Left lung (tissue), 10 donors: ENCODE results near the gene EFCAB14. TPM values are rescaled to one million over a fixed set of nuclear protein-coding genes. Genes with fewer than 3 reads are reported as not detected.

ENCODE experiments used
- ATAC-seq: fragments of 200-7000 bp; cut with Tn5 transposase; one replicate; pipeline ENCODE4 v1.9.1; 2020; ENCODE audit warnings: moderate library complexity
- DNase-seq, 4 donors: peaks; one replicate each; pipeline ENCODE4 v3.0.0-alpha.2; 2013 to 2020
- H3K27ac ChIP-seq, 2 donors: fragments of 200-600 bp; sonication (generic) in 1 of 2; one replicate each; pipeline versions ENCODE4 v1.5.0 to v1.8.0; 2020 to 2021
- H3K27me3 ChIP-seq, 2 donors: fragments of 200-600 bp; sonication (generic) in 1 of 2; one replicate each; pipeline versions ENCODE4 v1.5.0 to v1.8.0; 2020 to 2021
- H3K36me3 ChIP-seq, 2 donors: fragments of 200-600 bp; sonication (generic) in 1 of 2; one replicate each; pipeline versions ENCODE4 v1.5.0 to v1.8.0; 2020 to 2021
- H3K4me1 ChIP-seq, 2 donors: fragments of 200-600 bp; one replicate each; pipeline ENCODE4 v1.8.0; 2021
- H3K4me3 ChIP-seq, 2 donors: fragments of 200-600 bp; sonication (generic) in 1 of 2; one replicate each; pipeline versions ENCODE4 v1.5.0 to v1.8.0; 2020 to 2021; ENCODE audit warnings: mild to moderate bottlenecking in 1 of 2
- H3K9me3 ChIP-seq, 2 donors: fragments of 200-600 bp; sonication (generic) in 1 of 2; one replicate each; pipeline versions ENCODE4 v1.5.0 to v1.8.0; 2020 to 2021
- CTCF ChIP-seq, 2 donors: fragments of 200-600 bp; sonication (generic) in 1 of 2; IDR thresholded peaks; one replicate each; pipeline versions ENCODE4 v1.5.0 to v1.8.0; 2021; ENCODE audit warnings: antibody characterized with exemption in 2 of 2
- intact Hi-C, 2 donors: fragments of 100-400 bp; cut with DNase I; formaldehyde crosslinking; loops; one replicate each; pipeline versions ENCODE4 v1.11.2 to v1.14.2; 2022
- polyA plus RNA-seq, 6 donors: library from polyadenylated mRNA; unstranded; fragments of 120-200 nt; gene quantifications; one replicate each; pipeline ENCODE4 v1.2.1, GENCODE V29; 2013; ENCODE audit not compliant: insufficient read length in 6 of 6
- total RNA-seq, 2 donors: library from RNA; stranded (reverse); fragmentation: NEBNext Ultra II Directional; extraction: Animal tissue kit (Norgen Biotek cat#: 25700); gene quantifications; one replicate each; pipeline ENCODE4 v1.2.1, GENCODE V29; 2021
- donor health status: DM: no; HTN: yes; CAD: no.
- donor health status: DM: no; HTN: no; CAD: no.

Gene EFCAB14
- total and polyA plus RNA-seq, 8 donors, result 102 to 124 (median 114) TPM

- intact Hi-C loops, result loop anchor here in 1 of 2 donors (10.0 kb wide), 2 partner anchors 95 to 185 kb away; a partner anchor contains a TSS
- peak in 2 of 4 donors; percentile 17 to 39 for DNase-seq
- H3K27ac ChIP-seq, result peak overlapping the region; percentile 80 to 86
Measured at GRCh38 chr1:46719689-46720088, 775 bp upstream of the EFCAB14 start.

GRCh38 chr1:46718340-46718726, 581 bp downstream of the EFCAB14 start:
- no peak for TF ChIP-seq CTCF (IDR thresholded peaks at IDR 0.05)
- Histone ChIP-seq H3K36me3 (peaks cover 0 to 26% of the 10 kb centered on the region in 2 donors), H3K27me3 (no peaks in the 10 kb centered on the region), H3K9me3 (no peaks in the 10 kb centered on the region), H3K4me1 (peaks cover 17 to 47% of the 10 kb centered on the region in 2 donors), H3K27ac (peak overlapping the region; percentile 80 to 86), H3K4me3 (peak overlapping the region; percentile 86 to 99)
- DNase-seq (no peak), ATAC-seq (peak; percentile 5)
- intact Hi-C loops, result no loop called here

More at GRCh38 chr1:46719689-46720088, 775 bp upstream of the EFCAB14 start:
- Histone ChIP-seq H3K36me3 (peaks cover 0 to 13% of the 10 kb centered on the region in 2 donors), H3K9me3 (no peaks in the 10 kb centered on the region), H3K4me1 (peaks cover 17 to 49% of the 10 kb centered on the region in 2 donors), H3K27me3 (no peaks in the 10 kb centered on the region), H3K4me3 (peak overlapping the region; percentile 86 to 99)
- TF ChIP-seq CTCF (IDR thresholded peaks at IDR 0.05), result no peak
- peak; percentile 63 for ATAC-seq

- H3K27ac ChIP-seq, result no peak overlapping the region
- intact Hi-C loops, result no loop called here
- H3K9me3 ChIP-seq, result no peaks in the 10 kb centered on the region
- no peaks in the 10 kb centered on the region for H3K27me3 ChIP-seq
- no peak for TF ChIP-seq CTCF (IDR thresholded peaks at IDR 0.05)
- ATAC-seq (no peak), DNase-seq (no peak)
- peak overlapping the region; percentile 86 to 99 for H3K4me3 ChIP-seq
- H3K4me1 ChIP-seq, result peaks cover 17 to 47% of the 10 kb centered on the region in 2 donors
- H3K36me3 ChIP-seq, result peaks cover 0 to 33% of the 10 kb centered on the region in 2 donors
Measured at GRCh38 chr1:46717654-46718053, 1.3 kb downstream of the EFCAB14 start.

- peaks cover 0 to 51% of the 10 kb centered on the region in 2 donors for H3K36me3 ChIP-seq
- H3K4me1 ChIP-seq, result peaks cover 17 to 45% of the 10 kb centered on the region in 2 donors
- DNase-seq, result peak in 1 of 4 donors; percentile 19
- no peak for TF ChIP-seq CTCF (IDR thresholded peaks at IDR 0.05)
- no peak for ATAC-seq
- no peak overlapping the region for H3K4me3 ChIP-seq
- H3K27ac ChIP-seq, result no peak overlapping the region
- intact Hi-C loops, result no loop called here
- H3K27me3 ChIP-seq, result no peaks in the 10 kb centered on the region
- H3K9me3 ChIP-seq, result no peaks in the 10 kb centered on the region
Measured at GRCh38 chr1:46714976-46715375, 3.9 kb downstream of the EFCAB14 start.

GRCh38 chr1:46708121-46708520, 10.8 kb downstream of the EFCAB14 start:
- H3K36me3 ChIP-seq, result peaks cover 0 to 74% of the 10 kb centered on the region in 2 donors

More at GRCh38 chr1:46708121-46708520, 10.8 kb downstream of the EFCAB14 start:
- intact Hi-C loops, result no loop called here
- no peak for TF ChIP-seq CTCF (IDR thresholded peaks at IDR 0.05)
- Histone ChIP-seq H3K4me3 (no peak overlapping the region), H3K4me1 (peaks cover 0 to 9% of the 10 kb centered on the region in 2 donors), H3K9me3 (no peaks in the 10 kb centered on the region), H3K27me3 (no peaks in the 10 kb centered on the region), H3K27ac (no peak overlapping the region)
- no peak for ATAC-seq
- DNase-seq, result no peak
